ENCODE results near the gene KCNH2.
"Not testable (repeated sequence)": the region's sequence is repeated elsewhere in the genome, so short reads cannot be mapped to it uniquely, and the experiment has no call there.

Gene KCNH2, protein sequence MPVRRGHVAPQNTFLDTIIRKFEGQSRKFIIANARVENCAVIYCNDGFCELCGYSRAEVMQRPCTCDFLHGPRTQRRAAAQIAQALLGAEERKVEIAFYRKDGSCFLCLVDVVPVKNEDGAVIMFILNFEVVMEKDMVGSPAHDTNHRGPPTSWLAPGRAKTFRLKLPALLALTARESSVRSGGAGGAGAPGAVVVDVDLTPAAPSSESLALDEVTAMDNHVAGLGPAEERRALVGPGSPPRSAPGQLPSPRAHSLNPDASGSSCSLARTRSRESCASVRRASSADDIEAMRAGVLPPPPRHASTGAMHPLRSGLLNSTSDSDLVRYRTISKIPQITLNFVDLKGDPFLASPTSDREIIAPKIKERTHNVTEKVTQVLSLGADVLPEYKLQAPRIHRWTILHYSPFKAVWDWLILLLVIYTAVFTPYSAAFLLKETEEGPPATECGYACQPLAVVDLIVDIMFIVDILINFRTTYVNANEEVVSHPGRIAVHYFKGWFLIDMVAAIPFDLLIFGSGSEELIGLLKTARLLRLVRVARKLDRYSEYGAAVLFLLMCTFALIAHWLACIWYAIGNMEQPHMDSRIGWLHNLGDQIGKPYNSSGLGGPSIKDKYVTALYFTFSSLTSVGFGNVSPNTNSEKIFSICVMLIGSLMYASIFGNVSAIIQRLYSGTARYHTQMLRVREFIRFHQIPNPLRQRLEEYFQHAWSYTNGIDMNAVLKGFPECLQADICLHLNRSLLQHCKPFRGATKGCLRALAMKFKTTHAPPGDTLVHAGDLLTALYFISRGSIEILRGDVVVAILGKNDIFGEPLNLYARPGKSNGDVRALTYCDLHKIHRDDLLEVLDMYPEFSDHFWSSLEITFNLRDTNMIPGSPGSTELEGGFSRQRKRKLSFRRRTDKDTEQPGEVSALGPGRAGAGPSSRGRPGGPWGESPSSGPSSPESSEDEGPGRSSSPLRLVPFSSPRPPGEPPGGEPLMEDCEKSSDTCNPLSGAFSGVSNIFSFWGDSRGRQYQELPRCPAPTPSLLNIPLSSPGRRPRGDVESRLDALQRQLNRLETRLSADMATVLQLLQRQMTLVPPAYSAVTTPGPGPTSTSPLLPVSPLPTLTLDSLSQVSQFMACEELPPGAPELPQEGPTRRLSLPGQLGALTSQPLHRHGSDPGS

DNA sequence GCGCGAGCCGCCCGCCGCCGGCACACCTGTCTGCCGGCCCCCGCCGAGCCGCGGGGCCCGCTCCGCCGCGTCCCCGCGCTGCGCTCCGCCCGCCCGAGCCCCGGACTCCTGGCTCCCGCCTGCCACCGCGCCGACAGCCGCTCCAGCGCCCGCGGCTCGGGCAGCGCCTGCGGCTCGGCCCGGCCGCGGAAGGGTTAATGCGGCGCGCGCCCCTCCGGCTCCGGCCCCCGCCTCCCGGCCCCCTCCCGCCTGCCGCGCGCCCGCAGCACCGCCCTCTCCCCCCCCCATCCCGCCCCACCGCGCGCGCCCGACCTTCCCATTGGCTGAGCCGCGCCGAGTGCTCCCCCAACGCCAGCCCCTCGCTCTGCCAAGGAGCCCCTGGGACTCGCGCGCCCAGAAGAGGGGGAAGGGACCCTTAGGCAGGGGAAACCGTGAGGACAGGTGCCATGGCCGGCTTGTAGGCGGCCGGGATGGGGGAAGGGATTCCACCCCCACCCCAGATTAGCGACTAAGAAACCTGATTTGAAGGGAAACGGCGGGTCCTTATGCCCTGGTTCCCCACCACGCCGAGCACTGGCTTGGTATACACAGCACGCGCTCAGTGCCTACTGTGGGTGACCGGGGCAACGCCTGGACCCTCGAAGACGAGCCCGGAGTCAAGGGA, at the start of gene KCNH2:
TSS of gene KCNH2 (minus strand) at position 196 of the 664 bp plus-strand sequence. CDS start 408 bp downstream, outside the sequence.
- no peak for DNase-seq (ENCODE audit: low read depth, low spot score)

DNA sequence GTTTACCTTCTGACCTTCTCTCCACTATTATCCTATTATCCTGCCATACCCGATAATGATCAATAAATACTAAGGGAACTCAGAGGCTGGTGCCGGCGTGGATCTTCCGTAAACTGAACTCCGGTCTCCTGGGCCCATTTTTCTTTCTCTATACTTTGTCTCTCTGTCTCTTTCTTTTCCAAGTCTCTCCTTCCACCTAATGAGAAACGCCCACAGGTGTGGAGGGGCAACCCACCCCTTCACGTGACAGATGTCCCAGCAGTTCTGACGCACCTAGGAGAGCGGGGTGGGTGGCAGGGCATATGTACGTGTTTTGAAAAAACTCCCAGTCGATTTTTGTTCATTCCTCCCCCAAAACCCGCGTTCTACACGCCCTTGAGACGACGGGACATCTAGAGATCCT, 49.6 kb upstream of the KCNH2 start:
- DNase-seq (ENCODE audit: low read depth, low spot score) = not testable (repeated sequence)

DNA sequence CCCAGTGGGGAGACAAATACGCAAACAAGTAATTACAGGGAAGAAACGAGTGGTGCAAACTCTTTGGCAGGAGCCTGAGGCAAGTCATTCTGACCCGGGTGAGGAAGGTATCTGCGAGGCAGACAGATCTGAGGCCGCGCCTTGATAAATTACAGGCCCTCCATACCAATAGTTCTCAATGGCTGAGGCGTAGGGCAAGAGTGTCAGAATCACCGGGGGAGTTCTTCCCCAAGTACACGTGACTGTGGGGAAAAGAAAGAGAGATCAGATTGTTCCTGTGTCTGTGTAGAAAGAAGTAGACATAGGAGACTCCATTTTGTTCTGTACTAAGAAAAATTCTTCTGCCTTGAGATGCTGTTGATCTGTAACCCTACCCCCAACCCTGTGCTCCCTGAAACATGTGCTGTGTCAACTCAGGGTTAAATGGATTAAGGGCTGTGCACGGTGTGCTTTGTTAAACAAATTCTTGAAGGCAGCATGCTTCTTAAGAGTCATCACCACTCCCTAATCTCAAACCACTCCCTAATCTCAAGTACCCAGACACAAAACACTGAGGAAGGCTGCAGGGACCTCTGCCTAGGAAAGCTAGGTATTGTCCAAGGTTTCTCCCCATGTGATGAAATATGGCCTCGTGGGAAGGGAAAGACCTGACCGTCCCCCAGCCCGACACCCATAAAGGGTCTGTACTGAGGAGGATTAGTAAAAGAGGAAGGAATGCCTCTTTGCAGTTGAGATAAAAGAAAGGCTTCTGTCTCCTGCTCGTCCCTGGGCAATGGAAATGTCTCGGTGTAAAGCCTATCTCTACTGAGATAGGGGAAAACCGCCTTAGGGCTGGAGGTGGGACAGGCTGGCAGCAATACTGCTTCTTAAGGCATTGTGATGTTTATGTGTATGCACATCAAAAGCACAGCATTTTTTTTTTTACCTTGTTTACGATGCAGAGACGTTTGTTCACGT, 48.9 kb upstream of the KCNH2 start:
- not testable (repeated sequence) for DNase-seq (ENCODE audit: low read depth, low spot score)

DNA sequence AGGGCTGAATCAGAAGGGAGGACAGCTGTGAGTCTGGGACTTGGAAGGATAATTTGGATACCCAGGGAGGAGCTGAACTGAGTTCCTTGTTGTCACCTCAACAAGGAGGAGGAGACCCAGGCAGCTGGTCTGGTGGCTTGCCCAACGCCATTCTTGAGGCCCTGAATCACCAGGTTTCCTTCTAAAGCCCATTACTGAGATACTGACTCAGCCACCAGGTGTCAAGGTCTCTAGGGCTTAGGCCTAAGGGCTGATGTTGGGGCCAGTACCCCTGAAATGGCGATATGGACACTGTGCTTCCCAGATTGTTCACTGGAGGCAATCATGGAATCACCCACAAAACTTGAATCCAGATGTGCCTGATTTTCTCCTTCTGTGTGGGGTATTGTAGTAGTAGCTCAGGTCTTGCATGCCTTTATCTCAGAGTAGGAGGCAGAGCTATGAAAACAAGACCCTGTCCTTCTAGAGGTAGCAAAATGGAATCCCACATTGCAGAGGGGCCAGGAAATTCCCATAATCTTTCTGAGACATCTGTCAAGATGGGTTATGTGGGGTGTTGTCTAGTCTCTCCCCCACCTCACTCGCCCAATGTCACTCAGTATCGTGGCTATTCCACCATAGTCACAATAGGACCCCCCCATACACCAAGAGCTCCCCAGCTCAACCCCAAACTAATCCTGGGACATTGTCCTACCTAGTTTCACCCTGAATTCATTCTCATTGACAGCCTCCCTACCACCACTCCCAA, 48.0 kb upstream of the KCNH2 start:
- DNase-seq (ENCODE audit: low read depth, low spot score) = no peak

DNA sequence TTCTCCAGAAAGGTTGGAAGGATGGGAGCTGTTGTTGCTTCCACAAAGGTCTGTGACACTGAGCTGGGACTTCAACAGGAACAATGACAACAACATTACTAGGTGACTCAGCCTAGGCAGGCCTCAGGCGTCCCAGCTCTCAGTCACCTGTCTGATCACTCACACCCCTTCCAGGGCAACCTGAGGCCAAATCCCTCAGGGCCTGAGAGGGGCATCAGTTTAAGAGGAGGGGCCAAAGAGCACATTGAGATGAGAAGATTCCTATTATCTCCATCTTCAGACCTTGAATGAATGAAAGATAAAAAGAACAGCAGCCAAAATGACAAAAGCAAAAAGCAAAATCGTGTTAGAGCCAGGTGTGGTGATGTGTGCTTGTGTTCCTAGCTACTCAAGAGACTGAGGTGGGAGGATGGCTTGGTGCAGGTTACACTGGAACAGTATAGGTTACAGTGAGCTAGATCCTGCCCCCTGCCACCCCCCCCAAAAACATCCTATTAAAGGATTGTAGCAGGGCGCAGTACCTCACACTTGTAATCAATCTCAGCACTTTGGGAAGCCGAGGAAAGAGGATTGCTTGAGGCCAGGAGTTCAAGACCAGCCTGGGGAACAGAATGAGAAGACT, 46.4 kb upstream of the KCNH2 start, which contains the start of gene ATG9B:
TSS of gene ATG9B (minus strand) at position 60 of the 622 bp plus-strand sequence. CDS start 71 bp downstream, outside the sequence.
- DNase-seq (ENCODE audit: low read depth, low spot score) = no peak

DNA sequence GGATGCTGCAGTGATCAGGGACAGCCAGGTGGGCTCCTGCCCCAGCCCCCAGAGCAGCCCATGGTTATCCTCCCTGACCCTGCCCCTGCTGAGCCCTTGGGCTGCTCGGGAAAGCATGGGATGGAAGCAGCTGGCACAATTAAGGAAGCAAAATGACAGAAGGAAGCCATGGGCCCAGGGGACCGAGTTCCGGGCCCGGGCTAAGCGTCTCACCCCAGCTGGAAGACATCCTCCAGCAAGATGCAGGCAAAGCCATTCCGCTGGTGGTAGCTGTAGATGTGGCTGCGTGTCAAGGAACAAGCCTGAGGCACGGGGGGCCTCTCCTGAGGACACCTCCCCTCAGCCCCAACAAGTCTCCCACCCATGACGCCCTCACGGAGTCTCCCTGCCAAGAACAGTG, 45.1 kb upstream of the KCNH2 start:
- no peak for DNase-seq (ENCODE audit: low read depth, low spot score)

DNA sequence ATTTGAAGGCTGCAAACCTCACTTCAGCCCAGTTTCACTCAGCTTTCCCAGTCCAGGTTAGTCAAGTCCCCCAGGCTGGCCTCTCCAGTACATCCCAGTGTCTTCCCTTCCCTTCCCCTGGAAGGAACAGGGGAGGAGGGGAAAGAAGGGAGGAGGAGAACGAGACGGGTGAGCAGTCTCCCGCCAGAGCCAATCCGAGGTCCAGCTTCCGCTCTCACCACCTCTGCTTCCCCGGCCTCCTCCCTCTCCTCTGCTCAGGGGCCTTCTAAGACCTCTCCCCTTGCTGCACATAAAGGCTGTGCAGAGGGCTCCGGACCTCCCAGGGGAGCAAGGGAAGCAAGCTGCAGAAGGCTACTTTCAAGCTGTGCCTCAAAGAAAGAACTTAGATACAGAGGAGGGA, 42.1 kb upstream of the KCNH2 start:
- DNase-seq (ENCODE audit: low read depth, low spot score) = no peak

DNA sequence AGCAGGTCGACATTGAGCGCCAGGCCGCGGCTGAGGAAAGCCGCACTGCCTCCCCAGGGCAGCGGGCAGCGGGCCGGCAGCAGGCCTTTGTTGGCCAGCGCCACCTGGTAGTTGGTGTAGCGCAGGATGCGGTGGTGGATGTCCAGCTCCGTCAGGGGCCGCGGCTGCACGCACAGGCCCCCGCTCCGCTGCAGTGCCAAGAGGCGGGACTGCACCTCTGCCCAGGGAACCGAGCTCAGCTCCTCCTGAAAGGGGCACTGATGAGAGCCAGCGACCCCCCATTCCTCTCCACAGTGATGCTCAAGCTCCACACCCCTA, 41.0 kb upstream of the KCNH2 start:
- DNase-seq (ENCODE audit: low read depth, low spot score) = no peak

DNA sequence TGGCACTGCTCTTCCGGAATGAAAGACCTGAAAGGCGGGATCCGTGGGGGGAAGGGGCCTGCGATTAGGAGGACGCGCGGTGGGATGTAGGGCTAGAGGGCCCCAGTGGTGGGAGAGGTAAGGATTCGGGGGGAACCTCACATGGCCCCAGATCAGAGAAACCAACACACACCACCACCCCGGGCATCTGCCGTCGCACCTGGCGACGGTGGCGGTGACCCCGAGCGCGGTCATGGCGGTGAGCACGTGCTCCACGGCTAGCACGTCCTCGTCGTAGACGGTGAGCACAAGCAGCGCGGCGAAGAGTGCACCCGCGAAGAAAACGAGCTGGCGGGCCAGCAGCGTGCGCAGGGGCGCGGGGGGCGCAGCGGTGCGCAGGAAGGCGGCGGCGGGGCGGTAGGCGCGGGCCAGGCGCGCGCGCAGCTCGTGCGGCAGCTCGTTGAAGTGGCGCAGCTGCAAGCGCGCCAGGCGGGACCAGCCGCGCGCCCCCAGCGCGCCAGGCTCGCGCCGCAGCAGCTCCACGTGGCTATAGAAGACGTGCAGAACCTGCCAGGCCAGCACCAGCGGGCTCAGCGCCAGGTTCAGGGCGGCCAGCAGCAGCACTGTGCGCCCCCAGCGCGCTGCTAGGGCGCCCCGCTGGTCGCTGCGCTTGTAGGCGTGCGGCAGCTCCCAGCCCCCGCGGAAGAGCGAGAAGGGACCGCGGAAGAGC, 40.5 kb upstream of the KCNH2 start:
- DNase-seq (ENCODE audit: low read depth, low spot score) = no peak

DNA sequence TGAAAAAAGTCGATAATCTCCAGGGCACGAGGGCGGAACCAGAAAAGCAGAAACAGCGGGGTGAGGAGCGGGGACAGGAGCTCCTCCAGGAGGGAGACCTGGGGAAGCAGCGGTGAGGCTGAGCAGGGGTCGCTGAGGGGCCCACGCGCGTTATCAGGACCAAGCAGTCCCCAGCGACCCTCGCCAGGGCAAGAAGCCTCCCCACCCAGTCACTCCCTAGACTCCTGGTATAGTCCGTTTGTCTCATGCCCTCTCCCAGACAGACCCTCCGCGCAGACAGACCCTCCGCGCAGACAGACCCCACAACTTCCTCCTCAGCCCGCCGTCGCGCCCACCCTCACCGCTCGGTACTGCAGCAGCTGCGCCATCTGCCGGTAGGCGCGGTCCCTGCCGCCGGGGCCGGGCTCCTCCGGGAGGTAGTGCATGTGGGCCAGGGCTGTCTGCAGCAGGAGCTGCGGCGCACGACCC, 39.9 kb upstream of the KCNH2 start:
- no peak for DNase-seq (ENCODE audit: low read depth, low spot score)

DNA sequence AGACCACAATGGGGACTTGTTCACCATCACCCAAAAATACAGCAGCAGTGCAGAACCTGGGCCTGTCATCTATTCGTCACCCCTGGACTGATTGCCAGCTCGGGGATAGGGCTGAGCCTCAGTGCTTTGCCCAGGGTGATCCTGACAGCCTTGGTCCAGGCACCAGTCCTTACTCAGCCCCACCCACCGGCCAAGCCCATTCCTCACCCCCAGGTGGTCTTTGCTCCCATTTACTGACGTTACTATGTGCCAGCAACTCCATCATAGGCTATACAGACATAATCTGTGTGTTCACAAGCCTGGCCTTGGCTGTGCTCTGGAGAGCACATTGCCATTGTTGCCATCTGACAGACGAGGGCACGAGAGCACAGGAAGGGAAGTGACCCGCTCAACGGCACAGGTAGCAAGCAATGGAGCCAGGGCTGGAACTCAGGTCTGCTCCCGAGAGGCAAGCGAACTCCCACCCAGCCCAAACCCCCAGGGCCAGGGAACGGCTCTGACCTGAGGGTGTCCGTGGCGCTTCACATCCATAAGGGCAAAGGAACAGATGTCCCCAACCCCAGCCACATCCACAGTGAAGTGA, 39.3 kb upstream of the KCNH2 start:
- no peak for DNase-seq (ENCODE audit: low read depth, low spot score)

DNA sequence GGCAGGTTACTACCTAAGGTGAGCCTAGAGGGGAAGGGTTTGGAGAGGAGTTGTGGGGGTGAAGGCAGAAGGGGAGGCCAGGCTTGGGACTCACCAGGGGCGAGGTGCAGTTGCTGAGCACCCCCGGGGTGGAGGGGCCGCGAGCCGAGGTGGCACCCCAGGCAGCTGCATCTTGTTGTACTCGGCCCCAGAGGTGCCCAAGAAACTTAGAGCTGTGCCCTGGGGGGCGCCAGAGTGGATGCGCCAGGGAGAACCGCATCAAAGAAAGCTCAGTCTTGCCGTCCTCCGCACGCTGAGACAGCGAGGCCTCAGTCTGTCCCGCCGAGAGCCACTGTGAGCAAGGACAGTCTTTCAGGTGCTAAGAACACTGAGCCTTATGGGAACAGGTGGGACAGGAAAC, 38.8 kb upstream of the KCNH2 start:
- no peak for DNase-seq (ENCODE audit: low read depth, low spot score)

DNA sequence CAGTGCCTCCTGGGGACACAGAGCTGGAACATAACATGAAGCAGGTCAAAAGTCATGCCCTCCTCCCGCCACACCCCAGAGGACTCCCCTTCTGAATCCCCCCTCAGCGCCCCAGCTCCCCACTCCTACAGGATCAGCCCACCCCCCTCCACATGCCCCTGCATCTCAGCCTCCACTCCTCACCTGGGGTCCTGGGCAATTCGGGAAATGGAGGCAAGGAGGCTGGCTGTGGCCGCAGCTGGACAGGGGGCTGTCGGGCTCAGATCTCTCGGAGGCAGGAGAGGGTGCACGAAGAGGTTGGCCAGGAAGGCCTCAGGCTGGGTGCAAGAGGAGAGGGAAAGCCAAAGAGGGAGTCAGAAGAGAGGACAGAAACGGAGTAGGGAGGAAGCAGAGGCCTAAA, 38.4 kb upstream of the KCNH2 start:
- DNase-seq (ENCODE audit: low read depth, low spot score) = no peak

DNA sequence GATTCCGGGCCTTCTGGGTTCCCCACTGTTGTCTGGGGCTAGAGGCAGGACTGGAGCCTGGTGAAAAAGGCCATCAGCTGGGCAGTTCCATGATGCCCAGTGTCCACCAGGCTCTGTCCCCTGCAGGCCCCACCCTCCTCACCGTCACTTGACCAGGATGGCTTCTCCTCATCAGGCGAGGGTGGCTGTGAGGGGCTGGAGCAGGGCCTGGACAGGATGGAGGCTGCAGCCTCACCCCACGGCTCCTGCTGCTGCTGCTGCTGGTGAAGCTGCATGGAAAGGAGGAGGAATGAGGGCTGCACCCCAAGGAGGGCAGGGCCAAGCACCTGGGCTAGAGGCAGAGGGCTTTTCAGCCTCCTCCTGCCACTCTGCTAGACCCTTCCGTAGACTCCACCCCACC, 37.8 kb upstream of the KCNH2 start:
- no peak for DNase-seq (ENCODE audit: low read depth, low spot score)

DNA sequence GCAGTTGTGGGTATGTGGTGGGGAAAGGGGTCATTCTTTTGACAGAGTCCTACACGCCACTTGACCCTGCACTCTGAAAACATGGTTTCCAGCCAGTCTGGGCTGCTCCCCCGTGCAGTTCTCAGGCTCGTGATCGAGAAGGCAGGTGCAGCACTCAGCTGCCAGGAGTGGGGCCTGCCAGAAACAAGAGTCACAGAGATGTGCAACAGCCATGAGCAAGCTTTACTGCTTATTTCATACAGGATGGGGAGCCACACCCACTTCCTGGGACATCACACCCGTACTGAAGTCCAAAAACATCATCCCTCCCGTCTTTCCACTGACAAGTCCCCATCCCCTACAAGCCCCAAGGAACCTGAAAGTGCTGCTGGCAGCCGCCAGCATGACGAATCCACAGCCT, 36.8 kb upstream of the KCNH2 start:
- no peak for DNase-seq (ENCODE audit: low read depth, low spot score)

DNA sequence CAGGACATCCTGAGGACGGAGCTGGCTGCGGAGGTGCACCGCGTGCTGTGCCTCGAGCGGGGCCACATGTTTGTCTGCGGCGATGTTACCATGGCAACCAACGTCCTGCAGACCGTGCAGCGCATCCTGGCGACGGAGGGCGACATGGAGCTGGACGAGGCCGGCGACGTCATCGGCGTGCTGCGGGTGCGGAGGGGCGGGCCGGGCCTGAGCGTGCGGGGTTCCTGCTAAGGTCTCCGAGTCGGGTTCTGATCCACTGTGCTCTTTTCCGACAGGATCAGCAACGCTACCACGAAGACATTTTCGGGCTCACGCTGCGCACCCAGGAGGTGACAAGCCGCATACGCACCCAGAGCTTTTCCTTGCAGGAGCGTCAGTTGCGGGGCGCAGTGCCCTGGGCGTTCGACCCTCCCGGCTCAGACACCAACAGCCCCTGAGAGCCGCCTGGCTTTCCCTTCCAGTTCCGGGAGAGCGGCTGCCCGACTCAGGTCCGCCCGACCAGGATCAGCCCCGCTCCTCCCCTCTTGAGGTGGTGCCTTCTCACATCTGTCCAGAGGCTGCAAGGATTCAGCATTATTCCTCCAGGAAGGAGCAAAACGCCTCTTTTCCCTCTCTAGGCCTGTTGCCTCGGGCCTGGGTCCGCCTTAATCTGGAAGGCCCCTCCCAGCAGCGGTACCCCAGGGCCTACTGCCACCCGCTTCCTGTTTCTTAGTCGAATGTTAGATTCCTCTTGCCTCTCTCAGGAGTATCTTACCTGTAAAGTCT, 35.8 kb upstream of the KCNH2 start:
- DNase-seq (ENCODE audit: low read depth, low spot score) = no peak

DNA sequence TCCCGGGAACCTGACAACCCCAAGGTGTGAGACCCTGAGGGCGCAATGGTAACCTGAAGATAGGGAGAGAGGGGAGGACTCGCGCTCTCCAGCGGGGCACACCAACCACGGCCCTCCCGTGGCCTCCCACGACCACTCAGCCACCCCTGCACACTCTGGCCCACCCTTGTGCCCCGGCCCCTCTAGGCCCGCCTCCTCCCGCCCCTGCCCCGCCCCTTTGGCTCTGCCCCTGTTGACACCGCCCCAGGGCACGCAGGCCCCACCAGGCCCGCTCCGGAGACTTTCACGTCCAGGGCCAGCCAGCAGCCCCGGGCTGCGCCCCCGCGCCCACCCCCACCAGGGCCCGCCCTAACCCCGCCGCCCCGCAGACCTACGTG, 35.2 kb upstream of the KCNH2 start:
- DNase-seq (ENCODE audit: low read depth, low spot score) = no peak
